K562 (cell line): Measurements from ENCODE around the gene TCF15. TPM values are rescaled to one million over a fixed set of nuclear protein-coding genes. Genes with fewer than 3 reads are reported as not detected.
A peak's percentile ranks its signal among the peaks of the same experiment; 100 is the strongest.

Source experiments
- BRD9 ChIP-seq: fragments of 450-650 bp; IDR thresholded peaks from 2 replicates; pipeline ENCODE4 v1.6.1; 2018; ENCODE audit warnings: low read depth; ENCODE audit not compliant: partially characterized antibody
- CEBPB ChIP-seq: fragments of 450-650 bp; IDR thresholded peaks from 2 replicates; pipeline ENCODE4 v1.6.1; 2016; ENCODE audit warnings: missing genetic modification characterization, missing compliant biosample characterization
- ETV5 ChIP-seq: sonication (generic); formaldehyde crosslinking; IDR thresholded peaks from 2 replicates; pipeline ENCODE4 v1.4.0; 2020; ENCODE audit warnings: low read depth, mild to moderate bottlenecking, missing genetic modification reagents
- GTF3C2 ChIP-seq: IDR thresholded peaks from 3 replicates; pipeline ENCODE4 v1.6.1; 2011; ENCODE audit warnings: borderline replicate concordance, mild to moderate bottlenecking, moderate library complexity; ENCODE audit not compliant: insufficient read length; ENCODE audit errors: extremely low read depth
- HDAC8 ChIP-seq: fragments of 450-650 bp; IDR thresholded peaks from 2 replicates; pipeline ENCODE4 v1.6.1; 2016; ENCODE audit warnings: mild to moderate bottlenecking, missing genetic modification characterization, moderate library complexity, missing compliant biosample characterization
- HMGXB4 ChIP-seq: sonication (generic); formaldehyde crosslinking; IDR thresholded peaks from 2 replicates; pipeline ENCODE4 v1.8.1; 2023; ENCODE audit warnings: mild to moderate bottlenecking, missing genetic modification reagents
- HNRNPL ChIP-seq: fragments of 200-400 bp; formaldehyde crosslinking; IDR thresholded peaks from 2 replicates; pipeline ENCODE4 v1.6.1; 2017; ENCODE audit warnings: low read depth, mild to moderate bottlenecking, low read length
- MXD1 ChIP-seq: fragments of 250-450 bp; sonication (Bioruptor Pico); IDR thresholded peaks from 2 replicates; pipeline ENCODE4 v1.8.0; 2021; ENCODE audit warnings: borderline replicate concordance, mild to moderate bottlenecking, moderate library complexity; ENCODE audit not compliant: poor library complexity, severe bottlenecking
- NFE2L1 ChIP-seq: fragments of 450-650 bp; IDR thresholded peaks from 2 replicates; pipeline ENCODE4 v1.6.1; 2016; ENCODE audit warnings: missing genetic modification characterization, low read depth, mild to moderate bottlenecking, missing compliant biosample characterization, moderate library complexity, borderline replicate concordance
- NR2C2 ChIP-seq, 2 experiments: fragments of 200-800 bp in 1 of 2; sonication (Bioruptor generic) in 1 of 2; sonication (generic) in 1 of 2; formaldehyde crosslinking in 1 of 2; IDR thresholded peaks; 2 replicates each; pipeline versions ENCODE4 v1.6.1 to v1.8.0; 2016 to 2022; ENCODE audit warnings: mild to moderate bottlenecking in 1 of 2, missing compliant biosample characterization in 1 of 2, missing genetic modification characterization in 1 of 2, missing genetic modification reagents in 1 of 2
- POU5F1 ChIP-seq: fragments of 150-350 bp; IDR thresholded peaks from 2 replicates; pipeline ENCODE4 v1.6.1; 2014; ENCODE audit warnings: borderline replicate concordance, low read length, low read depth, mild to moderate bottlenecking; ENCODE audit not compliant: partially characterized antibody
- RBM34 ChIP-seq: fragments of 200-400 bp; formaldehyde crosslinking; IDR thresholded peaks from 2 replicates; pipeline ENCODE4 v1.6.1; 2018; ENCODE audit warnings: low read length, borderline replicate concordance; ENCODE audit not compliant: insufficient read depth
- SMARCA5 ChIP-seq: fragments of 450-650 bp; IDR thresholded peaks from 2 replicates; pipeline ENCODE4 v1.6.1; 2016
- SRSF7 ChIP-seq: fragments of 200-400 bp; formaldehyde crosslinking; optimal IDR thresholded peaks from 2 replicates; pipeline ENCODE3; 2017; ENCODE audit warnings: mild to moderate bottlenecking, low read depth, low read length
- ZKSCAN1 ChIP-seq: fragments of 150-350 bp; IDR thresholded peaks from 2 replicates; pipeline ENCODE4 v1.6.1; 2016; ENCODE audit warnings: low read depth, low read length
- ZNF124 ChIP-seq: sonication (generic); formaldehyde crosslinking; IDR thresholded peaks from 2 replicates; pipeline ENCODE4 v1.8.1; 2022; ENCODE audit warnings: missing genetic modification reagents
- polyA plus RNA-seq, 8 experiments: library from polyadenylated mRNA; depleted of rRNA in 4 of 8; stranded (reverse) in 5 of 8; unstranded in 3 of 8; fragments of >200 nt; fragmentation: Nextera tagmentation in 2 of 8; fragmentation: Illumina TruSeq in 1 of 8; extraction: Ambion mirVana in 2 of 8; extraction: Trizol in 1 of 8; gene quantifications; 2 replicates each; pipeline versions ENCODE4 v1.2.1 to v1.2.3, GENCODE V29; 2011 to 2014; ENCODE audit warnings: inconsistent platforms in 1 of 8, missing spikeins in 1 of 8
- total RNA-seq, 7 experiments: library from RNA; depleted of rRNA in 6 of 7; stranded (reverse); fragments of >200 nt in 6 of 7; fragmentation: Illumina TruSeq in 2 of 7; extraction: Trizol in 2 of 7; gene quantifications; 2 replicates each; pipeline versions ENCODE4 v1.2.1 to v1.2.3, GENCODE V29; 2011 to 2021; ENCODE audit warnings: low replicate concordance in 1 of 7
- TF ChIP-seq, protein P1 (sequence below): sonication (generic); formaldehyde crosslinking; IDR thresholded peaks from 2 replicates; pipeline ENCODE4 v1.8.0; 2022; ENCODE audit warnings: missing genetic modification reagents, mild to moderate bottlenecking, borderline replicate concordance
- TF ChIP-seq, protein P2 (sequence below): fragments of 450-650 bp; IDR thresholded peaks from 2 replicates; pipeline ENCODE4 v1.6.1; 2017; ENCODE audit warnings: antibody characterized with exemption

Gene TCF15
- total and polyA plus RNA-seq, 9 of the 15 experiments (the other 6 are each of a cell fraction or from before 2014, with no cell fraction given): 0.04 to 5.0 (median 1.2) TPM

GRCh38 chr20:652615-653109, 42.6 kb upstream of the TCF15 start (continued):
- no peak for TF ChIP-seq RBM34
- TF ChIP-seq CEBPB (tag): no peak
- no peak for TF ChIP-seq MXD1 (CRISPR knock-in tag)
- no peak for TF ChIP-seq GTF3C2
- no peak for TF ChIP-seq ETV5 (CRISPR knock-in tag)
- no peak for TF ChIP-seq NR2C2 (CRISPR knock-in tag; IDR thresholded peaks at IDR 0.05)
- peak; percentile 54 for TF ChIP-seq NR2C2 (tag; IDR thresholded peaks at IDR 0.05)
- TF ChIP-seq SRSF7: no peak
- TF ChIP-seq HDAC8 (tag): no peak
- TF ChIP-seq BRD9: peak; percentile 88
- no peak for TF ChIP-seq HMGXB4
- no peak for TF ChIP-seq POU5F1
- TF ChIP-seq SMARCA5: peak; percentile 94
- TF ChIP-seq NFE2L1 (tag): no peak
- TF ChIP-seq, protein P1, sequence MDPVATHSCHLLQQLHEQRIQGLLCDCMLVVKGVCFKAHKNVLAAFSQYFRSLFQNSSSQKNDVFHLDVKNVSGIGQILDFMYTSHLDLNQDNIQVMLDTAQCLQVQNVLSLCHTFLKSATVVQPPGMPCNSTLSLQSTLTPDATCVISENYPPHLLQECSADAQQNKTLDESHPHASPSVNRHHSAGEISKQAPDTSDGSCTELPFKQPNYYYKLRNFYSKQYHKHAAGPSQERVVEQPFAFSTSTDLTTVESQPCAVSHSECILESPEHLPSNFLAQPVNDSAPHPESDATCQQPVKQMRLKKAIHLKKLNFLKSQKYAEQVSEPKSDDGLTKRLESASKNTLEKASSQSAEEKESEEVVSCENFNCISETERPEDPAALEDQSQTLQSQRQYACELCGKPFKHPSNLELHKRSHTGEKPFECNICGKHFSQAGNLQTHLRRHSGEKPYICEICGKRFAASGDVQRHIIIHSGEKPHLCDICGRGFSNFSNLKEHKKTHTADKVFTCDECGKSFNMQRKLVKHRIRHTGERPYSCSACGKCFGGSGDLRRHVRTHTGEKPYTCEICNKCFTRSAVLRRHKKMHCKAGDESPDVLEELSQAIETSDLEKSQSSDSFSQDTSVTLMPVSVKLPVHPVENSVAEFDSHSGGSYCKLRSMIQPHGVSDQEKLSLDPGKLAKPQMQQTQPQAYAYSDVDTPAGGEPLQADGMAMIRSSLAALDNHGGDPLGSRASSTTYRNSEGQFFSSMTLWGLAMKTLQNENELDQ (CRISPR knock-in tag): no peak
- TF ChIP-seq ZKSCAN1: no peak
- TF ChIP-seq, protein P2, sequence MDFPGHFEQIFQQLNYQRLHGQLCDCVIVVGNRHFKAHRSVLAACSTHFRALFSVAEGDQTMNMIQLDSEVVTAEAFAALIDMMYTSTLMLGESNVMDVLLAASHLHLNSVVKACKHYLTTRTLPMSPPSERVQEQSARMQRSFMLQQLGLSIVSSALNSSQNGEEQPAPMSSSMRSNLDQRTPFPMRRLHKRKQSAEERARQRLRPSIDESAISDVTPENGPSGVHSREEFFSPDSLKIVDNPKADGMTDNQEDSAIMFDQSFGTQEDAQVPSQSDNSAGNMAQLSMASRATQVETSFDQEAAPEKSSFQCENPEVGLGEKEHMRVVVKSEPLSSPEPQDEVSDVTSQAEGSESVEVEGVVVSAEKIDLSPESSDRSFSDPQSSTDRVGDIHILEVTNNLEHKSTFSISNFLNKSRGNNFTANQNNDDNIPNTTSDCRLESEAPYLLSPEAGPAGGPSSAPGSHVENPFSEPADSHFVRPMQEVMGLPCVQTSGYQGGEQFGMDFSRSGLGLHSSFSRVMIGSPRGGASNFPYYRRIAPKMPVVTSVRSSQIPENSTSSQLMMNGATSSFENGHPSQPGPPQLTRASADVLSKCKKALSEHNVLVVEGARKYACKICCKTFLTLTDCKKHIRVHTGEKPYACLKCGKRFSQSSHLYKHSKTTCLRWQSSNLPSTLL: no peak
- TF ChIP-seq ZNF124 (CRISPR knock-in tag): no peak
- no peak for TF ChIP-seq HNRNPL
